Mucosa of gallbladder (tissue), 1 donor: ENCODE results near the gene MYO18A. TPM values are rescaled to one million over a fixed set of nuclear protein-coding genes. Genes with fewer than 3 reads are reported as not detected.
"Not testable (repeated sequence)": the region's sequence is repeated elsewhere in the genome, so short reads cannot be mapped to it uniquely, and the experiment has no call there.

Experiments used
- DNase-seq: peaks from one replicate; pipeline ENCODE4 v3.0.0-alpha.2; 2020; ENCODE audit warnings: low spot score
- total RNA-seq: library from RNA; stranded (reverse); gene quantifications from one replicate; pipeline ENCODE4 v1.2.1, GENCODE V29; 2021
- donor health status: DM: no; HTN: no; CAD: no.

The MYO18A gene
- total RNA-seq, 1 donor from 2014 or later = 198 TPM

DNA sequence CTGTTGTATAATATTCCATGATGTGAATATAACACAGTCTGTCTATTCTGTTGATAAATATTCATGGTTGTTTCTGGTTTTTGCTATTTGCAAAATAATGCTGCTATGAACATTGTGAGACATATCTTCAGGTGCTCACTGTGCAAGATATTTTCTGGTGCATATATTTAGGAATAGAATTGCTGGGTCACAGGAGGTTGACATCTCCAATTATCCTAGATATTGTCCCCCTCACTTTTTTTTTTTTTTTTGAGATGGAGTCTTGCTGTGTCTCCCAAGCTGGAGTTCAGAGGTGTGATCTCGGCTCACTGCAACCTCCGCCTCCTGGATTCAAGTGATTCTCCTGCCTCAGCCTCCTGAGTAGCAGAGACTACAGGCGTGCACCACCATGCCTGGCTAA is 14.5 kb upstream of the MYO18A start:
- no peak for DNase-seq

DNA sequence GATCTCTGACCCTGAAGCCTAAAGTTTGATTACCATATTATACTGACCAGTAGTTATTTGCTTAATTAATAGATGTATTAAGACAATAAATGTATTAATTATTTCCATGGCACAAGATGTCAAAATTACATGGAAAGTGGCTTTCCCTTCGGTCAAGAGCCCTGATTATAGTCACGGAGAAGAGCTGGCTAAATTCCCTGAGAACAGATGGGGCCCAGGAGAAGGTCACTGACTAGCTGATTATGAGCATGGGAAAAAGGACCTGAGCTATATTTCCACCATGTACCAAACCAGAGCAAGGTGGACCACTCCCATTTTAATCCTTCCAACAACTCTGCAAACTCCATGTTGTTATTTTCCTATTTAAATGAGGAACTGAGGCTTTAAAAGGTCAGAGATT is 12.9 kb upstream of the MYO18A start:
- DNase-seq = no peak

DNA sequence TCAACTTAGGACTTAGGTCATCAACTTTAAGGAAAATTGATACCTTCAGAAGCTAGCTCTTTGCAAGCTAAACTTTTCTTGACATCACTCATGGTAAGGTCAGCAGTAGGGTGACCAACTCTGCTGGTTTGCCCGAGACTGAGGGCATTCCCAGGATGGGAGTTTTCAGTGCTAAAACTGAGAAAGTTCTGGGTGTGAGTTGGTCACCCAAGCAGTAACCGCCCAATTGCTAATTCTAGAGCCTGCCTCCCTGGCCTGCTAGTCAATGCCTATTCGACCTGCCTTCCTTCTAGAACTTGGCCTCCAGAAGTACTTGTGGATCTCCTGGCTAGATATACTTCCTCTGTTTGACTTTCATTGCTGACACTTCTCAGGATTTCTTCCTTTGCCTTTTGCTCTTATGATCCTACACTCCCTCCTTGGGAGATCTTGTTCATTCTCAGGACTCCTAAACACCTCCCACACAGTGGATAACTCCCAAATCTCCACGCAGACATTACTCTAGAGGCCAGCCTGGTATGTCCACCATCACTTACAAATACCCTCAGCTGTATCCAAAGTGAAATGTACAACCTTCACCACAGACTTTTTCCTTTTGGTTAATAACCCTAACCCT is 10.5 kb upstream of the MYO18A start:
- no peak for DNase-seq

DNA sequence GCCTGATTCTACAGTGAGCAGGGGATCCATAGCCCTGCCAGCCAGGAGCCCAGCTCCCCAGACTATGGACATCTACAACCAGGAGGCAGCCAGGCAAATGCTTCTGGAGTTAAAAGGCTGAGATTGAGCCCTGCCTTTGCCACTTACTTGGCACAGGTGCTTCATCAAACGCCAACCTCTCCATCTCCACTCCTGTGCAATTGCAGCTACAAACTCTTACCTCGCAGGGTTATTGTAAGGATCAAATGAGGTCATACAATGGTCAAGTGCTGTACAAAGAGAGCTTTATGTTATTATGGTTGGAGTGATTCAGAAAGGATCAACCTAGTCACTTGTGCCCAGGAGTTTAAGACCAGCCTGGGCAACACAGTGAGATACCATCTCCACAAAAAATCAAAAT is 9.8 kb upstream of the MYO18A start:
- DNase-seq = no peak

DNA sequence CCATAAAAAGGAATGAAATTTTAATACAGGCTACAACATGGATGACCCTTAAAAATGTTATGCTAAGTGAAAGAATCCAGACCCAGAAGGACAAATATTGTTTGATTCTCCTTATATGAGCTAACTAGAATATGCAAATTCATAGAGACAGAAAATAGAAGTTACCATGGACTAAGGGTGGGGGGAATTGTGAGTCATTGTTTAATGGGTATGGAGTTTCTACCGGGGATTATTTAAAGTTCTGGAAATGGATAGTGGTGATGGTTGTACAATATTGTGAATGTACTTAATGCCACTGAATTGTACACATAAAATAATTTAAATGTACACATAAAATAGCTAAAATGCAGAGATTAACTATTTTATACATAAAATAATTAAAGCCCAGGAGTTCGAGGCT is 9.2 kb upstream of the MYO18A start:
- DNase-seq = no peak

DNA sequence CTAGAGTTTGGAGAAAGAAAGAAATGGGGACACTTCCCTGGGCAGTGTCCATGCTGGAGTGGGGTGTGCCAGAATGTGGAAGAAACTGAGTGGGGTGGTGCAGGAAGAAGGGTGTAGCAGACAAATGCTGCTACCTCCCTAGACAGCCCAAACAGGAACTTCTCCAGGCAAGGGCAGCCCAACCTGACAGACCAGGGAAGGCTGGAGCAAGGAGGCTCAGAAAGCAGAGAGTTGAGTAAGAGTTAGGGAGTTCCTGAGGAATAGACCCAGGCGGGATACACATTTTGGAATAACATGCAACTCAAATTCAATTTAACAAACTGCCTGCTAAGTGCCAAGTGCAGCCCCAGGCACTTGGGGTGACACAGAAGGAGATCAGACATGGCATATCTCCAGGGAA is 1.0 kb upstream of the MYO18A start:
- no peak for DNase-seq

DNA sequence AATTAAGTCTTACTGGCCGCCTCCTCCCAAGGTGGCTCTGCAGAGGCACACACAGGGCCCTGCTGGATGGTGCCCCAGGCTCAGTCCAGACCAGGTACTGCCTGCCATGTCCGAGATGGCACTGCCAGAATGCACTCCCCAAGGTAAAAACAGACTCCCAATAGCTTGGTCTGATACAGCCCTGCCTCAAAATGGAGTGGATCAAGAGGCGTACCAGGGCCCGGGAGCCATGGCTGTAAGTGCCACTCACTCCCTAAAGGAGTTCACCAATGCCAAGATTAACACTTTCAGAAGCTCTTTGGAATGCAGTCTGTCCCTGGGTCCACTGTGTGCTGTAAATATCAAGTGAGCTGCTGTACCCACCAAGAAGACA is 576 bp upstream of the MYO18A start:
- DNase-seq = no peak

DNA sequence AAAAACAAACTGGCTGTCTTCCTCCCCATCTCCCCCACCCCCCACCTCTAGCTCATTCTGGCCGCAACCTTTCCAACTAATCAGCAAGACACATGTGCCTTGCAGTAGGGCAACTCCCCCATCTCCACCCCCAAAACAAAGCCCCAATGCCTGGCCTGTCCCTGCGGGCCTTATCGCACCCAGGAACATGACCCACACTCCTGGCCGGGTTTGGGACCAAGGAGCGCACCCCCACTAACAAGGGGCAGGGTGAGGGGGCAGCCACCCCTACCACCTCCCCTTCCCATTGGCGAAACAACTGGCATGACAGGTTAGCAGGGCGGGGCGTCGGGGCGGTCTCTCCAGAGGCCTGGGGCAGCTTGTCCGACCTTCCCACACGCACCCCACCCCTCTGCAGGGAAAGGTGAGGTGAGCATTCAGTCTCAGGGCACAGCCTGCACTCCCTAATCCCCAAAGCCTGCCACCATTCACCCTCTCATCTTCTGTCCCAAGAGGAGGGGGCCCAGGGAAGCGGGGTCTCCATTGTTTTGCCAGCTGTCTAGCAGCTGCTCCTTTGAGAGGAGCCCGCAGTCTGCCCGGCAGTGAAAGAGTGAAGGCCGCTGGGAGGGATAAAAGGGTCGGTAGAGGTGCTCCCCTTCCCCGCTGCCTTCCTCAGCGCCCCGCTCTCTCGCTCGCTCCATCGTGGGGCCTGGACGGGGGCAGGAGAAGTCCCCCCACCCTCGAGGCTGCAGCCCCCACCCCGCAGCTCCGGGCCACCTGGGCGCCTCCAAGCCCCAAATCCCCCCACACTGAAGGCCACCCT is 765 bp downstream of the MYO18A start:
- no peak for DNase-seq

DNA sequence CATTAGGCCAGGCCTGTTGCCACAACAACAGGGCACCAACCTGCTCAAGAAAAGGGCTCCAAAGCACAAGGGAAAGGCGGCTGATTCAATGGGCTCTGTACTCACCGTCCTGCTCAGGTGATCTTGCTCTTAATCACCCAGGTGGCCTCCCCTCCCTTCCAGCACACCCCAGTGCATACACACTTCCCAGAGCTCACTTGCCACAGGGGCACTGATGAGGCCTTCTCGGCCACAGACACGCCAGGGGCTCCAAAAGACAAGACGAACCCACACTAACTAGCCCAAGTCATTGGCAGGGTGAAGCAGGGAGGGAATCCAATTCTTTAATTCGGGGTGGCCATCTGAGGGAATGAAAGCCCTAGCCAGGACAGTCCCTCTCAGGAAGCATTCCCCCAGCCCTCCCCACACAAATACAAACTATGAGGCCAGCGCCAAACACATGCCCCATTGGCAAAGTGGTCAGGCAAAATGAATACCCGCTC is 1.4 kb downstream of the MYO18A start:
- DNase-seq = no peak

DNA sequence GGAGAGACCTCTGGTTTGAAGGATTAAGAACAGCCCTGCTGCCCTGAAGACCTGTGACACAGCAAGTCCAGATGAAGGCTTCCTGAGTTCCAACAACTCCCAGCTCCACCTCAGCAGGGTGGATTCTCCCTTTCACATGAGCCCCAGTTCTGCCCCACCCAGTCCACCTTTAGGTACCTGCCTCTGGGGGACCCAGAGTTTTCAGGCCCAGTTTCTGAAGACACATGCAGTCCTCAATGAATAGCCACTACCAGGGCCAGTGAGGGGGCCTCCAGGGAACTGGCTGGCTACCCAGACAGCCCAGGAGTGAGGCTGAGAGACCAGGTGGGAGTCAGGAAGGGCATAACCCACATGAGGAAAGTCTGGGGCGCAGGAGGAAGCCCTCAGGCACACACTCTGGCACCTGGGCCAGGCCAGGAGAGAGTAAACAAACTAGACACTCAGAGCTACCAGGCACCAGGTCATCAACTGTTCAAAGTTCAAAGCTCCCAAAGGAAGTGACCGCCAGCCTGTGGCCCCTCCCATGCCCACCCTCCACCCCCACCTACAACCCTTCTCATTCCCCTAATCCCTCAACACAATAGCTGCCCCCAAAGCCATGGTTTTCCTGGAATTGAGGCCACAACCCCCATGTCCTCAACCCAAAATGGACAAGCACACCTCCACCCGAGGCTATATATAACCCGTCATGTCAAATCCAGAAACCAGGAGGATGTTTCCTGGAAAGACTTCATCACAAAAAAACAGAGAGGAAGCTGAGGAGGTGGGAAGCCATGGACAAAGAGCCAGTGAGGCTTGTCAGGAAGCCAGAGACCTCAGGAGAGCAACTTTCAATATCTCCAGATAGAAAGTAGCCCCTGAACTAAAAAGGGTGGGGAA is 2.1 kb downstream of the MYO18A start:
- DNase-seq = no peak

DNA sequence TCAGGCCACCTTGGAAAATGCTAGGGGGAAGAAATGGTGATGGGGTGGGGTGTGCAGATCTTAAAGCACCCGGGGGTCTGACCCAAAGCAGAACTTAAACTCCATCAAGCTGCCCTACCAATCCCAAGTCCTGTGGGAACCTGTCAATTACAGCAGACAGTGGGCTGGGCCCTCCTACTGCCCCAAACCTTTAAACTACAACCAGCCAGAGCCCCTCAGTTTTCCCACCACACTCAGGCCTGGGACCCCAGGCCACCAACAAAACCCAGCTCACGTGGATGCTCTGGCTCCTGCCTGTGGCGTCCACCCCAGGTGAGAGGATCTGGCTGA is 2.7 kb downstream of the MYO18A start:
- no peak for DNase-seq

DNA sequence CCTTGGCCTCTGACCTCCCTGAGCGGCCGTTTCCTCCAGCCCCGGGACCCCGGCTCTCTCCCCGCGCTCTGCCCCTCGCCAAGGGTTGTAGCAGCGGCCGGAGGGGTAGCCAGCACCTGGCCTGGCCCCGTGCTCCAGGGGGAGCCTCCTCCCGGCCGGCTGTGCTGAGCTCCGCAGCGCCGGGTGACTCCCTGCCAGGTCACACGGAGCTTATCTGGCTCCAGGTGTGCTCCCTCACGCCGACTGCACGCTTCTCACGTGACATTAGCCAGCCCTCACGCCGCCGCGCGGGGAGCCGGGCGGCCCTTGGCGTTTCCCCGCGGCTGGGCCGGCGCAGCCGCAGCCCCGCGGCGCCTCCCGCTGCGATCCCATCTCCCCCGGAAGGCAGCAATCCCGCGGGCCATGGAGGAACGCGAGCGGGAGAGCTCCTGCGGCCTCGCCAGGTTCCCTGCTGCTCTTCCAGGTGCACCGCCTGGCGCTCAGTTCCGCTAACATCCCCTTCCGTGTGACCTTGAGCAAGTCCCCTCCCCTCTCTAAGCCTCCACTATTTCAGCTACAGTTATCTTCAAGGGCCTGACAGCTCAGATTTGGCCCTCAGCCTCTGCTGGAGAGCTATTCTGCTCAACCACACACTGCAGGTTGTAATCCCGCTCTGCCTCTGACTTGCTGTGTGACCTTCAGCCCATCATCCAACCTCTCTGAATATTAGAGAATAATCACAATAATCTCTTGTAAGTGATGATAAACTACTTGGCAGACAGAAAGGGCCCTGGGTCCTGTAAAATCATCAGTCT is 3.4 kb downstream of the MYO18A start:
- DNase-seq = no peak

DNA sequence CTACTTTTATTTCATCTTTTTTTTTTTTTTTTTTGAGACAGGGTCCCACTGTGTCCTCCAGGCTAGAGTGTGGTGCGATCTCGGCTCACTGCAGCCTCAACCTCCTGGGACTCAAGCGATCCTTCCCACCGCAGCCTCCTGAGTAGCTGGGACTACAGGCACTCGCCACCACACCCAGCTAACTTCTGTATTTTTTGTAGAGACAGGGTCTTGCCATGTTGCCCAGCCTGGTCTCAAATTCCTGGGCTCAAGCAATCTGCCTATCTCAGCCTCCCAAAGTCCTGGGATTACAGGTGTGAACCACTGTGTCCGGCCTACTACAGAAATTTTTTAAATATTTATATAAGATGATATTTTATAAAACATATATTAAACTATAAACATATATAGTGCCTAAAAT is 4.8 kb downstream of the MYO18A start:
- DNase-seq = no peak

DNA sequence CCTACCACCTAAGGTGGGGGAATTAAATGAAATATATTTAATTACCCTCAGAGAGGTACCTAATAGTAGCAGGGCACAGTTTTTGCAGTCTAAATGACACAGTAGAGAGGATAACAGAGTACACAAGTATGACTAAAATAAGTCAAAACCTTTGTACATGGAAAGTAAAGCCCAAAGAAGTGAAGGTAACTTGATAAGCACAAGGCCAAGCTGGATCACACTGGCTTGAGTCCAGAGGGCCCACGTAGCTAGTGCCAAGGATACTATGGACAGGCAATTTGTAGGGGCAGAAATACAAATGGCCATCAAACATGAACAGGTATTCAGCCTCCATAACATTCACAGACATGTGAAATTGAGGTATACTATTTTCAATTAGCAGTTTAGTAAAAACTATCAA is 7.6 kb downstream of the MYO18A start:
- DNase-seq = no peak

DNA sequence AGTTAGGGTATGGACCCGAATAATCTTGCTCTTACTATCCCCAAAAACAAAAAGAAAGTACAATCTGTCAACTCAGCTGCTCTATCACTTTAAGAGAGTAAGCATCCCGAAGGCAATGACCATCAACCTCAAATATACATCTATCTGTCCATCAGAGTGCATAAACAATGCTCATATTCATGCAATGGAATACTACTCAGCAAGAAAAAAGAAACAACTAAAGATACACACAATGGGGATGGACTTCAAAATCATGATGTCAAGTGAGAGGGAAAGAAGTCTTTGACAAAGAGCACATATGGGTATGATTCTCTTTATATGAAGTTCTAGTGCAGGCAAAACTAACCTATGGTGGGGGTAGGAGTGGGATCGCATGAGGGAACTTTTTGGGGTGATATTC is 9.5 kb downstream of the MYO18A start:
- no peak for DNase-seq

DNA sequence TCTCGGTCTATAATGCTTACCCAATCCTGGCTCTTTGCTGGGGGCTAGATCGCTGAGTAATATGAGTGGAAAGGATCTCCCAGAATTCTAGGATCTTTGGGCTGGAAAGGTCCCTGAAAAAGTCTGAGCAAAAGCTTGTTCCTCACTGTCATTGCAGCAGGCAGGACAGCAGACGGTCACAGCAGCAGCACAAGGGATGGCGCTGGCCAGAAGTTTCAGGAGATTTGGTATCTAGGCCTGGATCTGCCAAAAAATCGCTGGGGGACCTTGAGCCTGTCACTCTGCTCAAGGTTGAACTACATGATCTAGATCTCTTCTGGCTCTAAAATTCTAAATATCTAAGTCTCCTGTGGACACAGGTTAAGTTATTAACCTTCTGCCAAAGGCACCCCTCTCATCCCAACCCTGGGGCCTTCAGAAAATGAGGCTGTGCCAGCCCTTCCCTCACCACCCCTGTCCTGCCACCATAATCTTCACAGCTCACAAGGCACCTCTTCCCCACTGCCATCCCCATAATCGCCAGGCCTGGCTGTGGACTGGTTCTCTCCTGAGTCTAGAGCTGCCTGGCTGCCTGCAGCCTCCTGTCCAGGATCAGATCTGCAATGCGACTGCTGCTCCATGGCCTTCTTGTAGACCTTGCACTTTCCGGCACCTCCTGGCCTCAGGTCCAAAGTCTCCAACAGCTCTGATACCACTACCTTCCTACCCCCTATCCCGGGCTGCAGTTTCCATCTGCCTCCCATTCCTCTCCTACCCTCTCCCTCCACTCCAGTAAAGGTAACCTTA is 10.2 kb downstream of the MYO18A start:
- DNase-seq = no peak

DNA sequence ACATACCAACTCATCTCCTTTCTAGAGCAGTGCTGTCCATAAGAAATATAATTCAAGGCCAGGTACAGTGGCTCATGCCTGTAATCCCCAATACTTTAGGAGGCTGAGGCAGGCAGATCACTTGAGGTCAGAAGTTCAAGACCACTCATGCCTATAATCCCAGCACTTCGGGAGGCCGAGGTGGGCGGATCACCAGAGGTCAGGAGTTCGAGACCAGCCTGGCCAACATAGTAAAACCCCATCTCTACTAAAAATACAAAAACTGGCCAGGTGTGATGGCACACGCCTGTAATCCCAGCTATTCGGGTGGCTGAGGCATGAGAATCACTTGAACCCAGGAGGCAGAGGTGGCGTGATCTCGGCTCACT is 11.5 kb downstream of the MYO18A start:
- not testable (repeated sequence) for DNase-seq

DNA sequence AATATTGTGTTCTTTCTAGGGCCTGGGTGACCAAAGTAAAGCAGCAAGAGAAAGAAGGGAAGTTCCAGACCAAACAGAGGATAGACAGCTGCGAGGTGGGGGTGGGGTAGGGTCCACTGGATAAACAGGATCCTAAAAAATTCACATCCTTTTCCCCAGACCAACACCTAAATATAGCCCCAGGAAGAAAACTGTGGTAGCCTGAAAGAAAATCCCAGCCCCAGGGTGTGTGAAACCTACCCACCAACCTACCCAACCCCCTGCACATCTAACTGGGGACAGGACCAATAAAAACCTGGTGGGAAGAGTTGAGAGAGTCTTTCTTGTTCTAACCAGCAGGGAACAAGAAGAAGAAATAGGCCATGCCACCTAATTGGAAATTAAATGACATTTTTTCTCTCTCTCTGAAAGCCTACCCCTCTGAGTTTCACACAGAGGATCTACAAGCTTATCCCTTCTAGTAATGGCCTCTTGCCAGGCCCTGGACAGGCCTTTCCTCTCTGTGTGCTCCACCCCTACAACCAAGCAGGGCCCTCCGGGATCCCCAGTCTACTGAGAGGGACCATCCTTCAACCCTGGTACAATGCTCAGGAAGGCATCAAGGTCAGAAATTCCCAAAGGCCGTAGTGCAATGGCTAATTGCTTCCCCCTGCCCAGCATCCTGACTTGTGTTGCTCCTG is 12.0 kb downstream of the MYO18A start:
- DNase-seq = no peak

DNA sequence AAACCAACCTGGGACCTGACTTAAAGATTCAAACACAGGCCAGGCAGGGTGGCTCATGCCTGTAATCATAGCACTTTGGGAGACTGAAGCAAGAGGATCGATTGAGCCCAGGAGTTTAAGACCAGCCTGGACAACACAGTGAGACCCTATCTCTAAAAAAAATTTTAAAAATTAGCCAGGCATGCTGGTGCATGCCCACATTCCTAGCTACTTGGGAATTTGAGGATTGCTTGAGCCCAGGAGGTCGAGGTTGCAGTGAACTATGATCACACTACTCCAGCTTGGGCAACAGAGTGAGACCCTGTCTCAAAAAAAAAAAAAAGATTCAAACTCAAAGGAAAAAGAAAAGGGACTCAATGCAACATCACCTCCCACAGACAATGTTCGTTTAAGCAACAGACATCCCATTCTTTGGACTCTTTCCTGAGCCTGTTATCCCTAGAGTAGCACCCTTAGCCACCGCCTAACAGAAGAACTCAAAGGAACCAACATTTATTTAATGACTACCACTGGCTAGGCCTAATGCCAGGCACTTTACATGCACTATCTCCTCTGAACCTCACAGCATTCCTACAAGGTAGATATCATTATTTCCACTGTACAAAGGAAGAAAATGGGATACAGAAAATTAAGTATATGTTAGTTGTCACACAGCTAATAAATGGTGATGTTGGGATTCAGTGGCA is 12.7 kb downstream of the MYO18A start:
- no peak for DNase-seq

DNA sequence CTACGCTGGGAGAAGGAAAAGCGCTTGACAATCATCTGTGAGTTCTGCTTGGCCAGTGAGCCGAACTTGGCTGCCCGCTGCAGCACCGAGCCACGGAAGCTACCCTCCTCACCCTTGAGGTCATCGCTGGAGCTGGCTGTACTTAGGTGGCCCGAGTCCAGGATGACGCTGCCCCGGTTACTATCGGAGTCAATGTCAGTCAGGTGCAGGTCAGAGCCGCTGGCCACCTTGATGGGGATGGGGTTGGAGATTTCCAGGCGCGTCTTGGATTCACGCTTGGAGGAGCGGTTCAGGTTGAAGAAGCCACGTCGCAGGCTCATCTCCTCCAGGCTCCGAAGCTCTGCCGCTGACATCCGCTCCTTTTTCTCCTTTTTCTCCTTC is 13.7 kb downstream of the MYO18A start:
- DNase-seq = no peak
